NT2/D1 (cell line): ENCODE data around the gene GAS7.

Experiments
- YY1 ChIP-seq: IDR thresholded peaks from 2 replicates; pipeline ENCODE4 v1.6.1; 2011; ENCODE audit not compliant: insufficient read length, insufficient read depth
- ZNF274 ChIP-seq: IDR thresholded peaks from 2 replicates; pipeline ENCODE4 v1.6.1; 2011; ENCODE audit warnings: mild to moderate bottlenecking, low read depth, low read length

DNA sequence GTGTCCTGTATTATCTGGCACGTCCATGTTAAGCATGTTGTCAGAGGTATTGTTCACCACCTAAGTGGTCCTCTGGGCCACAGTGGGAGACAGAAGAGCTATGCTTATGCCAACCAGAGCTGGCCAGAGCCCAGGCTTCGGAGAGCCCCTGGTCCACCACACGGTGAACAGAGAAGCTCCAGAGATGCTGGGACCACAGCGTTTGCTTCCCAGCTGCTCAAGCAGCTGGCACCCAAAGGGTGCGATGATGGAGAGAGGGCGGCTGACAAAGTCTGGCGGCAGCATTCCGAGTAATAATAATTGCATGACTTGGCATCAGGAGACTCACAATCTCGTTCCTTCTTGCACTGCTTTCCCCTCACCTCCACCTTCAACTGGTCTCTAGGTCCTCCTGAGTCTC, 257.6 kb downstream of the GAS7 start:
- TF ChIP-seq YY1 (no peak), ZNF274 (no peak)
